H9 (cell line): ENCODE results near the gene VAV2. TPM values are rescaled to one million over a fixed set of nuclear protein-coding genes. Genes with fewer than 3 reads are reported as not detected.

ENCODE experiments used
- DNase-seq: peaks from one replicate; pipeline ENCODE4 v3.0.0-alpha.2; 2017
- H2AFZ ChIP-seq: one replicate; pipeline ENCODE4 v1.6.1; 2013; ENCODE audit warnings: mild to moderate bottlenecking, low read length, control low read depth, moderate library complexity
- H2AK5ac ChIP-seq: 2 replicates; pipeline ENCODE4 v1.6.1; 2013; ENCODE audit warnings: low read length, control low read depth, mixed read lengths; ENCODE audit not compliant: insufficient read length
- H2BK120ac ChIP-seq: one replicate; pipeline ENCODE4 v1.6.1; 2013; ENCODE audit warnings: low read depth, mild to moderate bottlenecking, low read length, control low read depth, inconsistent platforms; ENCODE audit not compliant: poor library complexity, severe bottlenecking
- H2BK12ac ChIP-seq: 2 replicates; pipeline ENCODE4 v1.6.1; 2013; ENCODE audit warnings: low read length, control low read depth, mixed read lengths, low read depth; ENCODE audit not compliant: insufficient read length
- H2BK15ac ChIP-seq: 2 replicates; pipeline ENCODE4 v1.6.1; 2013; ENCODE audit warnings: low read depth, low read length, control low read depth
- H2BK20ac ChIP-seq: one replicate; pipeline ENCODE4 v1.6.1; 2013; ENCODE audit warnings: low read depth, mild to moderate bottlenecking, low read length, control low read depth, inconsistent platforms; ENCODE audit not compliant: poor library complexity, severe bottlenecking
- H2BK5ac ChIP-seq: 2 replicates; pipeline ENCODE4 v1.6.1; 2013; ENCODE audit warnings: low read length, control low read depth, mixed read lengths; ENCODE audit not compliant: insufficient read length
- H3K14ac ChIP-seq: 2 replicates; pipeline ENCODE4 v1.6.1; 2013; ENCODE audit warnings: low read length, control low read depth; ENCODE audit not compliant: insufficient read depth
- H3K18ac ChIP-seq: 2 replicates; pipeline ENCODE4 v1.6.1; 2013; ENCODE audit warnings: low read depth, mild to moderate bottlenecking, mixed read lengths, low read length, control low read depth; ENCODE audit not compliant: insufficient read length
- H3K23ac ChIP-seq: 2 replicates; pipeline ENCODE4 v1.6.1; 2013; ENCODE audit warnings: low read length, control low read depth, mixed read lengths, low read depth; ENCODE audit not compliant: insufficient read length
- H3K23me2 ChIP-seq: 2 replicates; pipeline ENCODE4 v1.6.1; 2013; ENCODE audit warnings: low read depth, mild to moderate bottlenecking, mixed read lengths, low read length, control low read depth; ENCODE audit not compliant: insufficient read length, poor library complexity, severe bottlenecking
- H3K27ac ChIP-seq: 2 replicates; pipeline ENCODE4 v1.5.1; 2013; ENCODE audit warnings: low read length, control low read depth, mixed read lengths, low read depth; ENCODE audit not compliant: insufficient read length
- H3K27me3 ChIP-seq: 2 replicates; pipeline ENCODE4 v1.6.1; 2013; ENCODE audit warnings: low read length, control low read depth, inconsistent platforms; ENCODE audit not compliant: insufficient read depth
- H3K4ac ChIP-seq: 2 replicates; pipeline ENCODE4 v1.6.1; 2013; ENCODE audit warnings: low read depth, mild to moderate bottlenecking, control low read depth, inconsistent platforms, low read length, moderate library complexity
- H3K4me1 ChIP-seq: 2 replicates; pipeline ENCODE4 v1.6.1; 2013; ENCODE audit warnings: low read length, control low read depth, inconsistent platforms; ENCODE audit not compliant: insufficient read depth
- H3K4me2 ChIP-seq: 2 replicates; pipeline ENCODE4 v1.6.1; 2013; ENCODE audit warnings: low read length, control low read depth, mixed read lengths; ENCODE audit not compliant: insufficient read length, insufficient read depth
- H3K56ac ChIP-seq: 2 replicates; pipeline ENCODE4 v1.6.1; 2013; ENCODE audit warnings: low read depth, mild to moderate bottlenecking, mixed read lengths, low read length, control low read depth; ENCODE audit not compliant: insufficient read length
- H3K79me1 ChIP-seq: 2 replicates; pipeline ENCODE4 v1.6.1; 2013; ENCODE audit warnings: low read depth, mild to moderate bottlenecking, moderate library complexity, low read length, control low read depth, inconsistent platforms; ENCODE audit not compliant: insufficient read depth, poor library complexity, severe bottlenecking
- H3K79me2 ChIP-seq: 2 replicates; pipeline ENCODE4 v1.6.1; 2013; ENCODE audit warnings: low read length, control low read depth, inconsistent platforms; ENCODE audit not compliant: insufficient read depth
- H3K9ac ChIP-seq: 2 replicates; pipeline ENCODE4 v1.6.1; 2013; ENCODE audit warnings: low read length, control low read depth, mixed read lengths; ENCODE audit not compliant: insufficient read length; ENCODE audit errors: extremely low read depth
- H3K9me3 ChIP-seq: one replicate; pipeline ENCODE4 v1.6.1; 2013; ENCODE audit warnings: low read depth, low read length, inconsistent platforms; ENCODE audit not compliant: control insufficient read depth
- H3T11ph ChIP-seq: one replicate; pipeline ENCODE4 v1.6.1; 2013; ENCODE audit warnings: mild to moderate bottlenecking, low read length, control low read depth, inconsistent platforms
- H4K20me1 ChIP-seq: one replicate; pipeline ENCODE4 v1.6.1; 2013; ENCODE audit not compliant: control insufficient read depth, insufficient read length, insufficient read depth
- H4K5ac ChIP-seq: 2 replicates; pipeline ENCODE4 v1.6.1; 2013; ENCODE audit warnings: low read depth, mild to moderate bottlenecking, mixed read lengths, low read length, control low read depth; ENCODE audit not compliant: insufficient read length
- H4K8ac ChIP-seq: replicated peaks from 2 replicates; pipeline ENCODE4 v1.6.1; 2013; ENCODE audit warnings: low read length, control low read depth, mixed read lengths, low read depth; ENCODE audit not compliant: insufficient read length
- H4K91ac ChIP-seq: 2 replicates; pipeline ENCODE4 v1.6.1; 2013; ENCODE audit warnings: low read depth, mild to moderate bottlenecking, moderate library complexity, mixed read lengths, low read length, control low read depth; ENCODE audit not compliant: insufficient read length
- H3K27ac Mint-ChIP-seq, 3 experiments: 2 replicates in 2 of 3; 3 replicates in 1 of 3; pipeline ENCODE4 v1.8.0; 2020 to 2021; ENCODE audit warnings: mixed read lengths in 3 of 3, mild to moderate bottlenecking in 1 of 3, moderate library complexity in 1 of 3
- H3K27me3 Mint-ChIP-seq: 2 replicates; pipeline ENCODE4 v1.8.0; 2021; ENCODE audit warnings: low read depth, mild to moderate bottlenecking, moderate library complexity, mixed read lengths
- H3K36me3 Mint-ChIP-seq, 3 experiments: 2 replicates in 2 of 3; 3 replicates in 1 of 3; pipeline ENCODE4 v1.8.0; 2020 to 2021; ENCODE audit warnings: low read depth in 3 of 3, mixed read lengths in 3 of 3; ENCODE audit not compliant: insufficient read depth in 1 of 3
- H3K4me1 Mint-ChIP-seq, 2 experiments: 2 replicates each; pipeline ENCODE4 v1.8.0; 2020; ENCODE audit warnings: mixed read lengths in 2 of 2
- H3K4me3 Mint-ChIP-seq, 2 experiments: 2 replicates in 1 of 2; 3 replicates in 1 of 2; pipeline ENCODE4 v1.8.0; 2020 to 2021; ENCODE audit warnings: mild to moderate bottlenecking in 2 of 2, mixed read lengths in 2 of 2, moderate library complexity in 1 of 2
- H3K9me3 Mint-ChIP-seq, 2 experiments: 2 replicates in 1 of 2; 3 replicates in 1 of 2; pipeline ENCODE4 v1.8.0; 2020; ENCODE audit warnings: mild to moderate bottlenecking in 2 of 2, mixed read lengths in 2 of 2, moderate library complexity in 1 of 2
- CTCF ChIP-seq: fragments of 200-600 bp; sonication (generic); conservative IDR thresholded peaks from 3 replicates; pipeline ENCODE4 v1.8.0; 2021; ENCODE audit warnings: antibody characterized with exemption, mild to moderate bottlenecking
- WGBS: extraction: QIAGEN DNeasy Blood & Tissue Kit; methylation state at CpG from one replicate; pipeline ENCODE4 v1.1.7; 2013; ENCODE audit warnings: missing lambda C conversion rate, low lambda C conversion rate, mixed read lengths; ENCODE audit not compliant: insufficient read length; ENCODE audit errors: extremely low coverage; 5-methylcytosine and 5-hydroxymethylcytosine counted together
- total RNA-seq: library from RNA; stranded (reverse); gene quantifications from 2 replicates; pipeline ENCODE4 v1.2.1, GENCODE V29; 2021

Gene VAV2
- total RNA-seq, 1 experiment from 2014 or later: 58.7 TPM

- H2BK20ac ChIP-seq: no peak overlapping the region
- H3K56ac ChIP-seq: no peak overlapping the region
- H3T11ph ChIP-seq: no peak overlapping the region
- H2BK15ac ChIP-seq: no peak overlapping the region
- peaks cover 52 to 58% of the 10 kb centered on the region in 2 experiments for H3K4me1 Mint-ChIP-seq
- no peaks in the 10 kb centered on the region for H3K27me3 Mint-ChIP-seq
- WGBS: no CpG with 5 or more reads among the region's 17 CpGs
- H3K4ac ChIP-seq: no peak overlapping the region
- no peak overlapping the region for H3K9ac ChIP-seq
- TF ChIP-seq CTCF: no peak
- H4K5ac ChIP-seq: no peak overlapping the region
- H2BK12ac ChIP-seq: no peak overlapping the region
- H3K27ac Mint-ChIP-seq: no peak overlapping the region; a peak in 1 of 7 replicates
- no peak overlapping the region for H3K4me3 Mint-ChIP-seq
- no peaks in the 10 kb centered on the region for H3K79me1 ChIP-seq
- no peak overlapping the region for H3K14ac ChIP-seq
- no peaks in the 10 kb centered on the region; a peak in 3 of 7 replicates for H3K36me3 Mint-ChIP-seq
- H3K27ac ChIP-seq: no peak overlapping the region
- no peak overlapping the region for H3K23ac ChIP-seq
- H4K20me1 ChIP-seq: no peaks in the 10 kb centered on the region
- no peaks in the 10 kb centered on the region for H3K9me3 ChIP-seq
- H3K9me3 Mint-ChIP-seq: no peaks in the 10 kb centered on the region; a peak in 1 of 5 replicates
- H3K79me2 ChIP-seq: peaks cover 35% of the 10 kb centered on the region; the same call in 1 of the 2 replicates
- H2AFZ ChIP-seq: no peak overlapping the region
- no peak overlapping the region for H3K4me2 ChIP-seq
- no peak overlapping the region for H2BK120ac ChIP-seq
- no peak for DNase-seq
- H2AK5ac ChIP-seq: no peak overlapping the region
- H3K23me2 ChIP-seq: no peaks in the 10 kb centered on the region
- no peak overlapping the region for H3K18ac ChIP-seq
- no peak overlapping the region for H4K91ac ChIP-seq
- no peak overlapping the region for H4K8ac ChIP-seq
- H3K27me3 ChIP-seq: no peaks in the 10 kb centered on the region
- no peaks in the 10 kb centered on the region; the same call in 1 of the 2 replicates for H3K4me1 ChIP-seq
- H2BK5ac ChIP-seq: no peak overlapping the region
Observed at GRCh38 chr9:133976191-133976861, 15.8 kb downstream of the VAV2 start.
